Measurements from ENCODE around the gene CTDSPL2.

The CTDSPL2 gene

GRCh38 chr15:44573386-44573785, 146.0 kb downstream of the CTDSPL2 start:
- no peaks in the 10 kb centered on the region for H3K27me3 ChIP-seq
- no peak overlapping the region for H3K4me3 ChIP-seq
- H3K4me1 ChIP-seq, result no peaks in the 10 kb centered on the region
- no peak overlapping the region for H3K27ac ChIP-seq
- H3K9me3 ChIP-seq, result no peaks in the 10 kb centered on the region
- intact Hi-C loops (cut with DNase I; ENCODE audit: low total_unique reads), result no loop called here
- H3K36me3 ChIP-seq, result peaks cover 12 to 47% (median 14%) of the 10 kb centered on the region in 3 donors
- TF ChIP-seq CTCF (IDR thresholded peaks at IDR 0.05), result no peak
- DNase-seq, result no peak

GRCh38 chr15:44574734-44575133, 147.3 kb downstream of the CTDSPL2 start:
- no peak for DNase-seq
- H3K27ac ChIP-seq, result no peak overlapping the region
- TF ChIP-seq CTCF (IDR thresholded peaks at IDR 0.05), result no peak
- no peaks in the 10 kb centered on the region for H3K4me1 ChIP-seq
- no peaks in the 10 kb centered on the region for H3K27me3 ChIP-seq
- H3K9me3 ChIP-seq, result no peaks in the 10 kb centered on the region
- intact Hi-C loops (cut with DNase I; ENCODE audit: low total_unique reads), result no loop called here
- H3K4me3 ChIP-seq, result no peak overlapping the region
- peaks cover 12 to 42% (median 15%) of the 10 kb centered on the region in 3 donors for H3K36me3 ChIP-seq
